Measurements from ENCODE around the gene BCL11B. TPM values are rescaled to one million over a fixed set of nuclear protein-coding genes. Genes with fewer than 3 reads are reported as not detected.

Gene BCL11B
- total RNA-seq, 1 experiment from 2014 or later = 0.21 TPM

GRCh38 chr14:99289394-99290189, 17.6 kb upstream of the BCL11B start:
- in situ Hi-C loops (cut with HindIII; ENCODE audit: low pct_unique_long_range_greater_than_20kb, low sequenced_read_pairs) = no loop called here
- no peak for DNase-seq (ENCODE audit: low read depth, low spot score)

- in situ Hi-C loops (cut with HindIII; ENCODE audit: low pct_unique_long_range_greater_than_20kb, low sequenced_read_pairs) = no loop called here
- DNase-seq (ENCODE audit: low read depth, low spot score) = no peak
Measured at GRCh38 chr14:99288948-99289347, 17.0 kb upstream of the BCL11B start.

- in situ Hi-C loops (cut with HindIII; ENCODE audit: low pct_unique_long_range_greater_than_20kb, low sequenced_read_pairs) = no loop called here
- DNase-seq (ENCODE audit: low read depth, low spot score) = no peak
Measured at GRCh38 chr14:99287269-99287942, 15.4 kb upstream of the BCL11B start.

GRCh38 chr14:99286761-99287160, 14.8 kb upstream of the BCL11B start:
- in situ Hi-C loops (cut with HindIII; ENCODE audit: low pct_unique_long_range_greater_than_20kb, low sequenced_read_pairs) = no loop called here
- no peak for DNase-seq (ENCODE audit: low read depth, low spot score)

GRCh38 chr14:99284254-99285004, 12.4 kb upstream of the BCL11B start:
- no peak for DNase-seq (ENCODE audit: low read depth, low spot score)
- in situ Hi-C loops (cut with HindIII; ENCODE audit: low pct_unique_long_range_greater_than_20kb, low sequenced_read_pairs) = no loop called here

- in situ Hi-C loops (cut with HindIII; ENCODE audit: low pct_unique_long_range_greater_than_20kb, low sequenced_read_pairs) = no loop called here
- no peak for DNase-seq (ENCODE audit: low read depth, low spot score)
Measured at GRCh38 chr14:99282261-99283050, 10.5 kb upstream of the BCL11B start.

- in situ Hi-C loops (cut with HindIII; ENCODE audit: low pct_unique_long_range_greater_than_20kb, low sequenced_read_pairs) = no loop called here
- no peak for DNase-seq (ENCODE audit: low read depth, low spot score)
Measured at GRCh38 chr14:99281396-99281795, 9.4 kb upstream of the BCL11B start.

- in situ Hi-C loops (cut with HindIII; ENCODE audit: low pct_unique_long_range_greater_than_20kb, low sequenced_read_pairs) = no loop called here
- no peak for DNase-seq (ENCODE audit: low read depth, low spot score)
Measured at GRCh38 chr14:99280852-99281251, 8.9 kb upstream of the BCL11B start.

- in situ Hi-C loops (cut with HindIII; ENCODE audit: low pct_unique_long_range_greater_than_20kb, low sequenced_read_pairs) = no loop called here
Measured at GRCh38 chr14:99280066-99280731, 8.2 kb upstream of the BCL11B start.

GRCh38 chr14:99278836-99279235, 6.8 kb upstream of the BCL11B start:
- no peak for DNase-seq (ENCODE audit: low read depth, low spot score)
- in situ Hi-C loops (cut with HindIII; ENCODE audit: low pct_unique_long_range_greater_than_20kb, low sequenced_read_pairs) = no loop called here

More at GRCh38 chr14:99280066-99280731, 8.2 kb upstream of the BCL11B start:
- DNase-seq (ENCODE audit: low read depth, low spot score) = no peak

GRCh38 chr14:99277530-99277929, 5.5 kb upstream of the BCL11B start:
- in situ Hi-C loops (cut with HindIII; ENCODE audit: low pct_unique_long_range_greater_than_20kb, low sequenced_read_pairs) = no loop called here
- DNase-seq (ENCODE audit: low read depth, low spot score) = no peak

GRCh38 chr14:99276482-99276881, 4.5 kb upstream of the BCL11B start:
- in situ Hi-C loops (cut with HindIII; ENCODE audit: low pct_unique_long_range_greater_than_20kb, low sequenced_read_pairs) = no loop called here

GRCh38 chr14:99275222-99275584, 3.2 kb upstream of the BCL11B start:
- in situ Hi-C loops (cut with HindIII; ENCODE audit: low pct_unique_long_range_greater_than_20kb, low sequenced_read_pairs) = no loop called here
- no peak for DNase-seq (ENCODE audit: low read depth, low spot score)

More at GRCh38 chr14:99276482-99276881, 4.5 kb upstream of the BCL11B start:
- no peak for DNase-seq (ENCODE audit: low read depth, low spot score)

GRCh38 chr14:99274346-99275221, 2.6 kb upstream of the BCL11B start:
- in situ Hi-C loops (cut with HindIII; ENCODE audit: low pct_unique_long_range_greater_than_20kb, low sequenced_read_pairs) = no loop called here
- DNase-seq (ENCODE audit: low read depth, low spot score) = peak; percentile 81

GRCh38 chr14:99273766-99274345, 1.9 kb upstream of the BCL11B start:
- DNase-seq (ENCODE audit: low read depth, low spot score) = no peak
- in situ Hi-C loops (cut with HindIII; ENCODE audit: low pct_unique_long_range_greater_than_20kb, low sequenced_read_pairs) = no loop called here

Data from SK-MEL-5 (cell line).